Lung microvascular endothelial cell (primary cell): ENCODE measurements around the gene ANKS1B. TPM values are rescaled to one million over a fixed set of nuclear protein-coding genes. Genes with fewer than 3 reads are reported as not detected.
"Not testable (repeated sequence)": the region's sequence is repeated elsewhere in the genome, so short reads cannot be mapped to it uniquely, and the experiment has no call there.

Experiments
- DNase-seq, 2 donors: peaks; one replicate each; pipeline versions ENCODE4 v3.0.0 to v3.0.0-alpha.2; 2010; ENCODE audit warnings: low read depth in 2 of 2
- total RNA-seq: library from RNA; depleted of rRNA; stranded (reverse); fragments of >200 nt; gene quantifications from 2 replicates; pipeline ENCODE4 v1.2.1, GENCODE V29; 2014

The ANKS1B gene
- total RNA-seq, 1 donor from 2014 or later = 0.20 TPM

DNA sequence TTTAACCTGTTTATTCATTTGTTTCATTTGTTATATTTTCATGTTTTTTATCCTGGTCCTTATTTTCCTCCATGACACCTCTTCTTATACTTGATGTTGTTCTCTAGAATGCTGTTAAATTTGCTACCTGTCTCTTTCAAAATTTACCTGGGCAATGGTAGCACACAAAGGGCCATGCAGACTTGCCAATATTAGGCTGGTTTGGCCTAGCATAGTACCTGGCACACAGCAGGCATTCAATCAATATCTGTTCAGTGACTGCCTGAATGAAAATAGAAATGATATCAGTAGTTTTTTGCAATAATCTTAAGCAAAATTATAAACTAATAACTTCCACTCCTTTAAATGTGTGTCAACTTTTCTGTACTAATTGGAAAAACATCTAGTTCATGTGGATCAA, 1014.5 kb downstream of the ANKS1B start:
- no peak for DNase-seq

DNA sequence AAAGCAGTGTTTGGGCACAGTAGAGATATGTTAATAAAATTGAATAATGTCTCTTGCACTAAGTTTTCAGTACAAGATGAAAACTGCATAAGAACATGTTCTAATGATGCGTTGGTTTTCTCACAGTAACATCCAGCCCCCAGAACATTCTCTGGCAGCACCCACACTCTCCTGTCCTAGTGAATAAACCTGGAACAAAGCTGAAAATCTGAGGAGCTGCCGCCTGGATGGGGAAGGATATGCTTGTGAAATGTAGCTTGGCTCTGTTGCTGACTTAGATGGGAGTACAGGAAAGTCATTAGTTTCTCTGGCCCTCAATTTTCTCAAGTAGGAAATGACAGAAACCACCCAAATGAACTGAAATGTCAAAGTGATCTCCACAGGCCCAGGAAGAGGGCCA, 1015.8 kb downstream of the ANKS1B start:
- no peak for DNase-seq

DNA sequence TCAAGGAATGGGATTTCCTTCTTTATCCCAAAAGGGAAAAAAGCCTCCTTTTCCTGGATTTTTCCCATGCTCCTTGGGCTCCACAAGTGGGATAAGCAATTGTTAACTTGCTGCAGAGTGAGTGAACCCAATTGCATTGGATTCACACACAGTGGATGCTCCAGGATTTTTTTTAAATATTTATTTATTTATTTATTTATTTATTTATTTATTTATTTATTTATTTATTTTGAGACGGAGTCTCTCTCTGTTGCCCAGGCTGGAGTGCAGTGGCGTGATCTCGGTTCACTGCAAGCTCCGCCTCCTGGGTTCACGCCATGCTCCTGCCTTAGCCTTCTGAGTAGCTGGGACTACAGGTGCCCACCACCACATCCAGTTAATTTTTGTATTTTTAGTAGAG, 1027.6 kb downstream of the ANKS1B start:
- not testable (repeated sequence) for DNase-seq

DNA sequence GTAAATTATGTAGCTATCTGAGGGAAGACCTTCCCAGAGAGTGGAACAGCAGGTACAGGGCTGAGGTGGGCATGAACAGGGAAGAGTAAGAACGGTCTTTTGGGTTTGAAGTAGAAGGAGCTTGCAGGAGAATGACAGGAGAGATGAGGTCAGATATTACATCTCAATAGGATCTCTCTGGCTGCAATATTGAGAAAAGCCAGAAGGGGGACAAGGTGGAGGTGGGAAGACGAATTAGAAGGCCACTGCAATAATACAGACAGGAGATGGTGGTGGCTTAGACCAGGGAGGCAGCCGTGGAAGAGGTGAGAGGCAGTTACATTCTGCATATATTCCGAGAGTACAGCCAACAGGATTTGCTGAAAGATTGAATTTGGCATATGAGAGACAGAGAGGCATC, 1029.5 kb downstream of the ANKS1B start:
- peak; percentile 8 to 32 for DNase-seq

DNA sequence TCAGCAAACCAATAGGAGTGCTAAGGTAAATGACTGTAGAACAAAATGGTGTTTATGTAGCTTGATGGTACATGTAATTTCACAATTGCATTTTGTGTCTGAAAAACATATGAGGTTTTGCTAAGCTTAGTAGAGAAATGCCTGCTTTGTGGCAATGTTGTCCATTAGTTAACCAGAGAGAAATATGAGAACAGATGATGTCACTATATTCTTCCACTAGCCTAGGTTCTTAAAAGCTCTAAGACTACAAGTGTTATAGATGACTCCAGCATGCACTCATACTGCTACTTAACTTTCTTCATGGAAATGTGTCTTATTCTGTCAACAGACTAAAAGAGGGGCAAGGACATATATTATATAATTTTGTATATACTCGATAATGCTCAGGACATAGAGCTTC, 1030.2 kb downstream of the ANKS1B start:
- no peak for DNase-seq

DNA sequence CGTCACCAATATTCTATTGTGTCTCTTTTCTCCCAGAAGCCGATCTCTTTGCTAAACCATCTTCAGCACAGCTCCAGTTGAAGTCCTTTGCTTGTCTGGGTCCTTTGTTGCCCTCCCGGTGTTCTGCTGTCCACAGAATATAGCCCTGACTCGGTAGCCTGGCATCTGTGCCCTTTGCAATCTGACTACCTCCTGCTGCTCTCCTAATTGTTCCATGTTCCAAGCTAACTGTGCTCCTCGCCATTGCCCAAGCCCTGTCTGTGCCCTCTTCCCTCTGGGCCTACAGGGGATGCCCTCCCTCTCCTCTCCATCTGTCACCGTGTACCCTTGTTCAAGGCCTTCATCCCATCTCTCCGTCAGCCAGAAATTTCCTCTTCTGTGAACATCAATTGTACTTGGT, 1033.3 kb downstream of the ANKS1B start:
- no peak for DNase-seq

DNA sequence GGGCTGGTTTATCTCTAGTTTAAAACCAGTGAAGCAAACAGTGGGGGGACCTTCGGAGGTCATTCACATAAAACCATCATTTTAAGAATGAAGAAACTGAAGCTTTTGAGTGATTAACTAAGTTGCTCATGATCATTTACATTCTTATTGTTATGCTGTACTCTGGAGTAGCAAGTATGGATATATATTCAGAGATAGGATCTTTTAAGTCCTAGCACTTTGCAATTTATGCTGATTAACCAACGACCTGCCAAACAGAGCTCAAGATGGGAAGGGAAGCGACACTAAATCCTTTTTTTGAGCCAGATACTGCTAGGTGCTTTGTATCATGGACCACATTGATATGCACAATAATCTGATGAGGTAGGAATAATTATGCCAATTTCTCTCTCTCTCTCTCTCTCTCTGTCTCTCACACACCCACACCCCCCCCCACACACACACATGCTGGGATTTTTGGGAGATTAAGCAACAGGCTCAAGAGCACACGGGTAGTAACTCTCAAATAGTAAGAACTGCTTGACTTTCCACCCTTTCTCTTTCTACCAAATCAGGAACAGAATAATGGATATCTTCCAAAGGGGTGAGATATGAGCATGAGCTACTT, 1036.3 kb downstream of the ANKS1B start:
- no peak for DNase-seq

DNA sequence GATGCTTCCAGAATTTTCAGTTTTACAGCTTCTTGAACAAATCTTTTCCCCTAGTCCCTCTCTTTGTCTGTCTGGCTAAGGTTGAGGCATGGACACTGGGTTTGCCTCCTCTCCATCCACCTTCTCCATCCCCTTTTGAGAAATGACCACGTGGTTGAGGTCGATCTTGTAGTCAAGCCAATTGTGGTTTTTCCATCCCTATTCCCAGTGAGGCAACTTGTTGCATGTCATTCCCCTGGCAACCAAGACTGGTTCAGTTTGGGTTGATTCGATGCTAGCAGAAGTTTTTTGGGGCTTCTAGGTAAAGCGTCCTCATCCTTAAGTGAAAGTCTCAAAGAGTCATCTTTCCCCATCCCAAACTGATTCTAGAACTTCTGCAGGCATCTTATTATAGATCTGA, 1038.9 kb downstream of the ANKS1B start:
- no peak for DNase-seq

DNA sequence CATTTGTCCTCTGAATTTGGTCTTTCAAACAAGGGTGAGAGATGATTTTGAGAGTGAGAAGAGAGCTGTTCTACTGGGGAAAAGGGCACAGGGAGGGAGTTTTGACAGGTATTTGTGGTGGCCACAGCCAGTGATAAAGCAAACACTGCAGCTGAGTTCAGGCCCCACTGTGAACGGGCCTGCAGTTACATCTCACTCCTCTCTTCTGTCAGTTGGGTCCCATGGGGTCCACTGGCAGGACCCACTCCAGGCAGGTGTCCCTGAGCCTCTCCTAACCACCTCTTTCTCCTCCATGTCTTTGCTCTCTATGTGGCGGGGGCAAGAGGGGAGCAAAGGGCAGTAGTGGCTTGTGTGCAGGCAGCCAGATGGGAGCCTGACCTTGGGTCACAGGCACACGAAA, 1044.8 kb downstream of the ANKS1B start:
- no peak for DNase-seq

DNA sequence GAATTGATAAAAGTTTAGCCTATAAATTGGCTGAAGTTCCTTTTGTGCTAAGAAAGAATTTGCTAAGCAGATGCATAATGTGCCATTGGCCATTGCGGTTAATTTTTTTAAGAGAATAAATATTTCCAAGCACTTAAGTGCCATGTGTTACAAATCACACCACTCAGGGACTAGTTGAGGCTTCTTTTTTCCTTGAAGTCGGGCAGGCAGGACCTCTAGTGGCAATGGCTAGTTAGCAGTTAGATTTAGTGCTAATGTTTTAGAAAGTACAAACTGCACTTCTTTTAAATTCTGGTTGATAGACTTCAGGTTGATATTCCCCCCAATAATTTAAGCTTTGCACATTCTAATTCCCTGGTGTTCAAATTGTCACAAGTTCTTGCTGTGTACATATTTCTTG, 1045.4 kb downstream of the ANKS1B start:
- peak; percentile 57 to 66 for DNase-seq

DNA sequence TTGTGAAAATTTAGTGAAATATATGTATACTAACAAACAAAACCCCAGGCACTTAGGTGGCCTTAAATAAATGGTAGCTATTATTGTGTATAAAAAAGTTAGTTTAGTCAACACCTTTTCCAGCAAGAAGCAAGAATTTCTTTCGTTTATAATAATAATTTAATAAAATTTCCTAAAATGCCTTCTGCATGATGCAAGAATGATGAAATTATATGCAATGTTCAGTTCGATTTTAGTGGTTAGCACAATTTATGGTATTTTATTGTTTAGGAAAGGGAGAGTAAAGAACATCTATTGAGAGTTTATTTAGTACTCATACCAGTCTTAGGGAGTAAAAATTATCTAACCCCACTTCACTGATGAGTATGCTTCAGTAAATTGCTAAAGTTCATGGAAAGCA, 1048.9 kb downstream of the ANKS1B start:
- no peak for DNase-seq

DNA sequence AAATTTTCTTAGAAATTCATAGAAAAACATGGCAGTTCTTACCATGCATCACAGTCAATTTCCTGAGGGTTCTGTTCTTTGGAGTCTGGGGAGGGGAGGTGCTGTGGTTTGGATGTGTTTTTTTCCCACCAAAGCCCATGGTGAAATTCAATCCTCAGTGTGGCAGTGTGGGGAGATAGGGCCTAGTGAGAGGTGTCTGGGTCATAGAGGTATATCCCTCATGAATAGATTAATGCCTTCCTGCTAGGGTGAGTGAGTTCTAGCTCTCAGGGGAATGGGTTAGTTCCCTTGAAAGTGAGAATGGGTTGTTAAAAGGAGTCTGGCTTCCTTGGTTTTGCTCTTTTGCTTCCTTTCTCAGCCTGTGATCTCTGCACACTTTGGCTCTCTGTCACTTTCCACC, 1061.9 kb downstream of the ANKS1B start:
- DNase-seq = no peak

DNA sequence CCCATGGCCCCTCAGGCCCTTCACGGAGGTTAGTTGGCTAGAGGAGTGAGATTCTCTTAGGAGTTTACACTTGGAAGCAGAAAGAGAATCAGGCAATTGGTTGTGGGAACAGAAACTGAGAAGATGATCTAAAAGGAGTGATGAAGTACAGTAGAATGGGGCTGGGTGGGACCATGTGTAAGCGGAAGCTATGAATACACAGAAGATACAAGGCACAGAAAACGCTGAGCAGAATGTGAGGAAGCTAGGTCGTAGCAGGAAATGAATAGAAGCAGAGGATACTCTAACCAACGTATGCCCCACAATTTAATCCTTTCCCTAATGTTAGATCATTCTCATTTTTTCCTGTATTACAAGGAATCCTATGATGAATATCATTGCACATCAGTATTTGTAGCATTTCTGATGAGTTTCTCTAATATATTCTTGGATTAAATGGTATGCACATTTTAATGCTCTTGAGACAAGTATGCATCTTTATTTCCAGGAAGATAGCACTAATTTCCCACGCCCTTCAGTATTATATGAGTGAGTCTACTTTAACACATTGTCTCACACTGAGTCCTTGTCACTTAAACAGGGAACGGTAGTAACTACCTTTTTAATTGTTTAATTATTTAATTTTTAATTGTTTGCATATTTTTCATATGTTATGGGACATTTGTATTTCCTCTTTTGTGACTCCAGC, 1066.4 kb downstream of the ANKS1B start:
- no peak for DNase-seq

DNA sequence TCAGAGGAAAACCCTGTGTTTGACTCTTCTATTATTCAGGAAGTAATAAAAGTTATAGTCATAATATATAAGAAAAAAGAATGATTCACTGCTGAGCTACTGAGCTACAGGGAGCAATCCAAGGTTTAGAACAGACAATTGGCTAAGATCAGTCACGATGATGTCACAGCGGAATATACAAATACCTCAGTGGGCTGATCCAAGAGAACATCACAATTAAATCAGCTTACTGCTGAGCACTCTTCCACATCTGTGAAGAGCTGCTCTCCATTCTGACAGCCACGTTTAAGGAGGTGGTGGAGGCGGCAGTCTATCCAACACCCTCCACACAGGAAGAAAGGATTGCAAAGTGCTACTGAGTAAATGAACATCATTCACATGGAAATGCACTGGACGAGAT, 1068.6 kb downstream of the ANKS1B start:
- DNase-seq = no peak

DNA sequence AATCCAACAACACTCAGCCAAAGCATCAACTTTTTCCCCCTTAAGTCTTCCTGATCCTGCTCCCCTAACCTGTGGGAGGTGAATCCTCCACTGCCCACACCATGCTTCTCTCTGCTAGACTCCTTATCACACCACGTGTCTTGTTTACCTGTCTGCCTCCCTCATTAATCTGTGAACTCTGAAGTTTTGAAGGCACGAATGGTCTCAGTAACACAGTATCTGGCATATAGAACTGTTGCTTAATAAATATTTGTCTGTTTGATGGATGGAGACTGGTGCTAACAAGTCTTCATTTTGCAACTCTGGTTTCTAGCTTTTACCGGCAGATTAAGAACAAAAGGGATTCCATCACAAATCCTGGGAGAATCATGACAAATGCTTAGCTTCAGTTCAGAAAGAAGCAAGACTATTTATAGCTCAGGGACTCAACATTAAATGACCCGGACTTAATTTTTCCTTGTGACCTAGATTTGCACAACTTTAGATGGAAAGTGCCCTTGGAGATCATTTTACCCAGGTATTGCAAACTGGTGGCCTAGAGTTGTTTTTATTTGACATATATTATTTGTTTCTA, 1072.2 kb downstream of the ANKS1B start:
- no peak for DNase-seq

DNA sequence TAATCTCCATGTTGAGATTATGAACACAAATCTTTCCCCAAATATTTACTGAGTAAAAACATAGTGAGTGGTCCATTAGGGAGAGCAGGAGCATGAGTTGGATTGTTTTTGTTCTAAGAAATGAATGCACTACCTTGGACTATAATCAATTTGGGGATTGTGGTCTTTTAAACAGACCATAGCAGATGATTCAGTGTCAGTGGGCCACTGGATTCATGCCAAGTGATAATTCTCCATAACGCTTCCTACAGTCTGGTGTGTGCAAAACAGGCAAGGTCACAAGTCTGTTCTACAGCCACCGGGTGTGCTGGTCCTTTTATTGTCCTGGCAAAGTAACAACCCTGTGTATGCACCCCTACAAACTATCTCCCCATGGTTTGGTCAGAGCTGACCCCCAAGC, 1073.3 kb downstream of the ANKS1B start:
- no peak for DNase-seq

DNA sequence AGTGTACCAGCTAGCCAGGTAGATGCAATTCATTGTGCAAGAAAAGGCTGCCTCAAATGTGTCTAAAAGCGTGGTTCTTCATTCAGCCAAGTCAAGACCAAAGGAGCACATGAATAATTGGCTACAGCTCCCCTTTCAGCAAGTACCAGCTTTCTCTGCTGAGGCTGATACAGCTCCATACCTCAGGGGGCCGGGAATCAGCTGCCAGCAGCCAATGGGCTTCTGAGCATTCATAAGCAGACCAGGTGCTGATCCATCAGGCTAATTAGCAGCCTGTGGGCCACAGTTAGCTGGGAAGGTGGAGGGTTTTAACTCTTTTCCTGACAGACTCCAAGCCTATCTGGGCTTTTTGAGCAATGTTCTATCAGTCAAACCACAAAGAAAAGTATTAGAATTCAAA, 1075.0 kb downstream of the ANKS1B start:
- DNase-seq = no peak

DNA sequence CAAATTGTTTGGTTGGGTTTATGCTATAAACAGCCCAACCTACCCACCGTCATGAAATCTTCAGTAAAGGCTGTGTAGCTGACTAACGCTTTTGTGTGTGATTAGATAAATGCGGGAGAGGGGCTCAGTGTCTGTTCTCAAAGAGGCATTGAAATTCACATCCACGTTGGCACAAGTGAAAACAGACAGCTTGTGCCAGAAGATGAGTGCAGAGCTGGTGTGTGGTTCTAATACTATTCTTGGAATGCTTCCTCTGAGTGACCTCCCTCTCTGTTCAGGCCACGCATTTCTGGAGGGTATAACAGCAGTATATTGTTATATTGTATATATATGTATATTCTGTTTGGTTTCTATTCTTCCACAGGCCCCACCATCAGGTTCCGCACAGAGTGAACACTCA, 1075.9 kb downstream of the ANKS1B start:
- no peak for DNase-seq

DNA sequence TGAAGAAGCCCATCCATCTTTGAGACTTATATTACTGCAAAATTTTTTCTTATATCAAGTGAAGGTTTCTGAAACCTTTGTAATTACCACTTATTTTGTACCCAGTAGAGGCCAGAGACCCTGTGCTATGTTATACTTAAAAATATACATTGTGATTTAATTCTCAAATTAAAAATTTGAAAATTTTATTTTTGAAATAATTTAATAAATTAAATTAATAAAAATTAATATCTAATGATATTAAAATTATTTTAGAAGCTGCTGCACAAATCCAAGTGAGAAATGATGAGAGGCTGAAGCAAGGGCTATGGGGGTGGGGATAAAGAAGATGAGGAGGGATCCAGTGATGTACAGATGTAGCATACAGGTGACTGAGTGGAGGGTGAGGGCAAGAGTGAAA, 1080.9 kb downstream of the ANKS1B start:
- DNase-seq = no peak

DNA sequence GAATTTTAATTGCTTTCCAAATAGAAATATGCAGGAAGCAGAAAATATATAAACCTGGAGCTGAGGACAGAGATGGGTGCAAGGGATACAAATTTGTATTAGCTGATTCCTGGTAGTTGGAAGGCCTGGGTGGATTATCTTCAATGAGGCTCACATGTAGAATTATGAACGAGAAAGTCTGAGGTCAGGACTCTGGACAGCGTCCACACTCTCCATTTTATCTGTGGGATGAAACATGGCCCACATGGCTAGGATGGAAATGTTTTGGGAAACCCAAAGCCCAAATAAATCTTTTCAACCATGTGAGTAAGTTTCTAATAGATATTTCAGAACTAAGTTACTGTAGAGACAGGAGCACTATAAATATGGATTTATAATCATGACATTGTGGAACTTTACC, 1083.5 kb downstream of the ANKS1B start:
- peak; percentile 5 to 12 for DNase-seq

DNA sequence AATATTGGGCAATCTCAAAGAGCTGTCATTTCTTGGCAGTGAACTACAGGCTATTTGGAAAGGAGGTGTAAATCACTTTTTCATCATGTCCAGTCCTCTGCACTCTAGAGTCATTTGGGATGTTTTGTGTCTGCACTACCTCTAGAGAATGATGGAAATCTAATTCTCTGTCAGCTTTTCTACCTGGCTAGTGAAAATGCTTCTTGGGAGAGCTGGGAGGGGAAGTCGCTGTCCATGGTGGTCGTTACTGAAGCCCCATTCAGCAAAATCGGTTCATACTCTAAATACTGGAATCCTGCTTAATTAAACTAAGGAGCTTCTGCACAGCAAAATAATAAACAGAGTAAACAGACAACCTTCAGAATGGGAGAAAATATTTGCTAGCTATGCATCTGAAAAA, 1087.8 kb downstream of the ANKS1B start:
- DNase-seq = peak; percentile 36 to 45

DNA sequence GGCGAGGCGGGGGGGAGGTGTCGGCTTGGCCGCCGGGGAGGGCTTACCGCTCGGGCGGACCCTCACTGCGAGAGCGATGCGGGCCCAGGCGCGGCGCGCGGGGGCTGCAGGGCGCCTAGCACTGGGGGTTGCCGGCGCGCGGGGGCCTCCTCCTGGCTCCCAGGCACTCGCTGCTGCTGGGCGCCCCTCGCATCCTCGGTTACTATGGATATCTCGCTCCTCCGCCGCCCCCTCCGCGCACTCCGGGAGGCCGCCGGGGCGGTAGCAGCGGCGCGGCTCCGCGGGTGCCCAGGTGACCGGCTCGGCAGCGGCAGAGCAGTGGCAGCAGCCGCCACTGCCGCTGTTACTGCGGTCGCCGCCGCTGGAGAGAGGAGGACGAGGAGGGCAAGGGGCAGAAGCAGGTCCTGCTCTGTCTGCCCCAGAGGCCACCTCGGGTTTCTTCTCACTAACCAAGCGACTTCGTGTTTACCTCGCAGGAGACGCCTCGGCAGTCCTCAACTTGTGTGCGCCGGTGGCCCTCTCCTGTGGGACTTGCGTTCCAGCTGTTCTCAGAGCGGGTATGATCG, 1089.6 kb downstream of the ANKS1B start:
- peak in 1 of 2 donors; percentile 4 for DNase-seq
